GM19463 (cell line): ENCODE data around the gene TRIM44.
"Not testable (repeated sequence)": the region's sequence is repeated elsewhere in the genome, so short reads cannot be mapped to it uniquely, and the experiment has no call there.

Source experiments
- ATAC-seq: cut with Tn5 transposase; IDR thresholded peaks from one replicate; pipeline ENCODE4 v1.9.1; 2021; ENCODE audit warnings: mild to moderate bottlenecking, moderate library complexity; ENCODE audit not compliant: unreplicated experiment

The TRIM44 gene

GRCh38 chr11:35632301-35632700 lies 30.3 kb upstream of the TRIM44 start:
- no peak for ATAC-seq

GRCh38 chr11:35633827-35634423 lies 28.6 kb upstream of the TRIM44 start:
- no peak for ATAC-seq

GRCh38 chr11:35635933-35636332 lies 26.6 kb upstream of the TRIM44 start:
- no peak for ATAC-seq

GRCh38 chr11:35639591-35640179 lies 22.9 kb upstream of the TRIM44 start:
- no peak for ATAC-seq

- no peak for ATAC-seq
Measured at GRCh38 chr11:35641171-35641897, 21.2 kb upstream of the TRIM44 start.

GRCh38 chr11:35641964-35642363 lies 20.6 kb upstream of the TRIM44 start:
- ATAC-seq = no peak

- ATAC-seq = no peak
Measured at GRCh38 chr11:35647421-35648093, 15.0 kb upstream of the TRIM44 start.

GRCh38 chr11:35650006-35650405 lies 12.6 kb upstream of the TRIM44 start:
- no peak for ATAC-seq

GRCh38 chr11:35650467-35650866 lies 12.1 kb upstream of the TRIM44 start:
- ATAC-seq = no peak

- ATAC-seq = no peak
Measured at GRCh38 chr11:35651263-35651662, 11.3 kb upstream of the TRIM44 start.

GRCh38 chr11:35652786-35653185 lies 9.8 kb upstream of the TRIM44 start:
- not testable (repeated sequence) for ATAC-seq

- no peak for ATAC-seq
Measured at GRCh38 chr11:35654711-35655110, 7.9 kb upstream of the TRIM44 start.

- no peak for ATAC-seq
Measured at GRCh38 chr11:35655254-35655653, 7.3 kb upstream of the TRIM44 start.

GRCh38 chr11:35655856-35656255 lies 6.7 kb upstream of the TRIM44 start:
- no peak for ATAC-seq

GRCh38 chr11:35658020-35658948 lies 4.3 kb upstream of the TRIM44 start:
- no peak for ATAC-seq

GRCh38 chr11:35661534-35661933 lies 1.0 kb upstream of the TRIM44 start:
- no peak for ATAC-seq

- ATAC-seq = peak; percentile 50
Measured at GRCh38 chr11:35662061-35662648, 420 bp upstream of the TRIM44 start.

- no peak for ATAC-seq
Measured at GRCh38 chr11:35663408-35663702, 780 bp downstream of the TRIM44 start.

GRCh38 chr11:35664977-35665441 lies 2.4 kb downstream of the TRIM44 start:
- ATAC-seq = no peak

- no peak for ATAC-seq
Measured at GRCh38 chr11:35667257-35667656, 4.7 kb downstream of the TRIM44 start.
